Measurements from ENCODE around the gene RAET1L. TPM values are rescaled to one million over a fixed set of nuclear protein-coding genes. Genes with fewer than 3 reads are reported as not detected.
"Not testable (repeated sequence)": the region's sequence is repeated elsewhere in the genome, so short reads cannot be mapped to it uniquely, and the experiment has no call there.

RAET1L gene
- total RNA-seq, 2 donors from 2014 or later = not detected

- peaks cover 0 to 3% of the 10 kb centered on the region in 2 donors for H3K27me3 ChIP-seq
These were observed 2.7 kb upstream of the RAET1L start for GRCh38 chr6:150027806-150028565.

GRCh38 chr6:150026976-150027805 lies 1.9 kb upstream of the RAET1L start:
- H3K9me3 ChIP-seq = no peaks in the 10 kb centered on the region
- no peak for DNase-seq (ENCODE audit: low spot score)
- no peaks in the 10 kb centered on the region for H3K36me3 ChIP-seq
- TF ChIP-seq CTCF (IDR thresholded peaks at IDR 0.05) = no peak
- H3K27me3 ChIP-seq = peaks cover 0 to 3% of the 10 kb centered on the region in 2 donors
- H3K27ac ChIP-seq = no peak overlapping the region
- peaks cover 0 to 14% of the 10 kb centered on the region in 2 donors for H3K4me1 ChIP-seq
- no peak overlapping the region for H3K4me3 ChIP-seq

More at GRCh38 chr6:150027806-150028565, 2.7 kb upstream of the RAET1L start:
- no peak for DNase-seq (ENCODE audit: low spot score)
- H3K27ac ChIP-seq = no peak overlapping the region
- no peak overlapping the region for H3K4me3 ChIP-seq
- H3K9me3 ChIP-seq = no peaks in the 10 kb centered on the region
- TF ChIP-seq CTCF (IDR thresholded peaks at IDR 0.05) = no peak
- H3K36me3 ChIP-seq = no peaks in the 10 kb centered on the region
- peaks cover 0 to 14% of the 10 kb centered on the region in 2 donors for H3K4me1 ChIP-seq

GRCh38 chr6:150024646-150025155 lies 631 bp downstream of the RAET1L start:
- no peak for TF ChIP-seq CTCF (IDR thresholded peaks at IDR 0.05)
- Histone ChIP-seq H3K27ac (no peak overlapping the region), H3K27me3 (peaks cover 0 to 3% of the 10 kb centered on the region in 2 donors), H3K36me3 (no peaks in the 10 kb centered on the region), H3K9me3 (no peaks in the 10 kb centered on the region), H3K4me3 (no peak overlapping the region), H3K4me1 (peaks cover 0 to 14% of the 10 kb centered on the region in 2 donors)
- DNase-seq (ENCODE audit: low spot score) = no peak

GRCh38 chr6:150024021-150024420 lies 1.3 kb downstream of the RAET1L start:
- H3K4me1 ChIP-seq = peaks cover 0 to 14% of the 10 kb centered on the region in 2 donors
- H3K9me3 ChIP-seq; DNase-seq (ENCODE audit: low spot score); H3K27me3 ChIP-seq; H3K4me3 ChIP-seq; H3K27ac ChIP-seq; H3K36me3 ChIP-seq: not testable (repeated sequence)

- H3K36me3 ChIP-seq; DNase-seq (ENCODE audit: low spot score); H3K9me3 ChIP-seq; H3K27ac ChIP-seq; H3K4me3 ChIP-seq; H3K27me3 ChIP-seq: not testable (repeated sequence)
- H3K4me1 ChIP-seq = peaks cover 0 to 14% of the 10 kb centered on the region in 2 donors
These were observed 3.5 kb downstream of the RAET1L start for GRCh38 chr6:150021870-150022269.

GRCh38 chr6:150018846-150019580 lies 6.3 kb downstream of the RAET1L start:
- peaks cover 9 to 21% of the 10 kb centered on the region in 2 donors for H3K27me3 ChIP-seq
- DNase-seq (ENCODE audit: low spot score) = no peak
- no peaks in the 10 kb centered on the region for H3K9me3 ChIP-seq
- no peaks in the 10 kb centered on the region for H3K36me3 ChIP-seq
- H3K27ac ChIP-seq = no peak overlapping the region
- H3K4me3 ChIP-seq = no peak overlapping the region
- H3K4me1 ChIP-seq = peaks cover 0 to 10% of the 10 kb centered on the region in 2 donors
- TF ChIP-seq CTCF (IDR thresholded peaks at IDR 0.05) = no peak

Measured in right atrium auricular region (tissue), 2 donors.